Dedifferentiated amniotic fluid mesenchymal stem cell (primary cell): ENCODE data around the gene TSPAN9.

Experiments
- DNase-seq: peaks from one replicate; pipeline ENCODE4 v3.0.0-alpha.2; 2016; ENCODE audit errors: extremely low spot score

The TSPAN9 gene

DNA sequence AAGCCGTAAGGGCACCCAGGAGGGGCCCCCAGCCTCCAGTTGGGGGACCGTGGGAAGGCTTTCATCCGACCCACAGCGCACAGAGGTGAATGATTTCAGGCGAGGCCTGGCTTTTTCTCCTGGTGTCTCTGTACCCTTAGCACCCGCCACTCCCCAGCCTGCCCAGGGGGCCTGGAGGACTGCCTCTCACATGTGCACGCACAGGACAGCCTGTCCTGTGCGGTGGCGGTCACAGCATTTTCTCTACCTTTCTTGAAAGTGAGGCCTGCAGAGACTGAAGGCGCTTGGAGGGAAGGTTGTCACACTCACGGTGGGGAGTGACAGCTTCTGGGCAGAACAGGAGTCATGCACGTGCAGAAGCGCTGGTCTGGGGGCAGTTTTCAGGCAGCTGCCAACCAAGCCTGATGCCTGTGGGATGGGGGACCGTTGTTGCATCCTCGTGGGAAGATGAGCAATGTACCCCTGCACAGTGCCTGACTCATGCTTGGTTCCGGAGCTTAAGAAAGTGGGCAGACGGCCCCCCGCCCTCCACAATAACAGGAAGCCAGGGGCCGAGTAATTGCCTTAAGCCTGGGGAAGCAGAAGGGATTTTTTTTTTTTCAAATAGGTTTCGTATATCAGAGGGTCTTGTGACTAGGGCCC lies 148.1 kb downstream of the TSPAN9 start:
- DNase-seq: no peak

DNA sequence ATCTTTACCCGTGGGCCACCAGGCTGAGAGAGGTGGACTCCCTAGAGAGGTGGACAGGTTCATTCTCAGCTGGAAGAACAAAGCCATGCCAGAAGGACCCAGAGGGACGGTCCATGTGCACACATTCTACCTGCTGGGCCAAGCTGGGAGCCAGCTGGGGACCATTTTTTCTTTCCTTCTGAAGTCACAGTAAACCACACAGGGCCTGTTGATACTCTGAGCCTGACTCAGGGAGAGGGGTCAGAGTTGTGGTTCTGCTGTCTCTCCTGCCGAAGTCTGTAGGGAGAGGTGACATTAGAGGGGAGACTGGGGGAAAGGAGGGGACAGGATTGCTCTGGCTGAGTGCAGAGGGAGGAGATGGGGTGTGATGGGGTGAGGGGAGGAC lies 148.6 kb downstream of the TSPAN9 start:
- no peak for DNase-seq

GRCh38 chr12:3226264-3226663 lies 149.1 kb downstream of the TSPAN9 start:
- DNase-seq: no peak

- no peak for DNase-seq
Measured at GRCh38 chr12:3227076-3227975, 150.1 kb downstream of the TSPAN9 start.

GRCh38 chr12:3228552-3228951 lies 151.4 kb downstream of the TSPAN9 start:
- no peak for DNase-seq

DNA sequence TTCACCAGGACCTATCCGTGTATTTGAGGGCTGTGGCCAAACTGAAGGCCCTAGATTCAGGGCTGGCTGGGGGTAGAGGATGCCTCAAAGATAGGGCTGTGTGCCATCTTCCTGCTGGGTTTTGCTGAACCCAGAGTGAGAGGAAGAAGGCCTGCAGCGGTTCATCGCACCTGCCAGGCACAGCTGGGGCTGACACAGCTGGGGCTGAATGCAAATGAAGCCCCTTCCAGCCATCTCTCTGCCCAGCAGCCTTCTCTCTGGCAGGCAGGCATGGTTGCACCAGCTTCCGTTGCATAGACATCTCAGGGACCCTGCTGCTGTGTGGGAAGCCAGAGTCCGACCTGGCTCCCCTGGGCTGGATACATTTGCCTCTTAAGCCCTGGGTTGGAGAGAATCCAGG lies 152.4 kb downstream of the TSPAN9 start:
- DNase-seq: no peak

DNA sequence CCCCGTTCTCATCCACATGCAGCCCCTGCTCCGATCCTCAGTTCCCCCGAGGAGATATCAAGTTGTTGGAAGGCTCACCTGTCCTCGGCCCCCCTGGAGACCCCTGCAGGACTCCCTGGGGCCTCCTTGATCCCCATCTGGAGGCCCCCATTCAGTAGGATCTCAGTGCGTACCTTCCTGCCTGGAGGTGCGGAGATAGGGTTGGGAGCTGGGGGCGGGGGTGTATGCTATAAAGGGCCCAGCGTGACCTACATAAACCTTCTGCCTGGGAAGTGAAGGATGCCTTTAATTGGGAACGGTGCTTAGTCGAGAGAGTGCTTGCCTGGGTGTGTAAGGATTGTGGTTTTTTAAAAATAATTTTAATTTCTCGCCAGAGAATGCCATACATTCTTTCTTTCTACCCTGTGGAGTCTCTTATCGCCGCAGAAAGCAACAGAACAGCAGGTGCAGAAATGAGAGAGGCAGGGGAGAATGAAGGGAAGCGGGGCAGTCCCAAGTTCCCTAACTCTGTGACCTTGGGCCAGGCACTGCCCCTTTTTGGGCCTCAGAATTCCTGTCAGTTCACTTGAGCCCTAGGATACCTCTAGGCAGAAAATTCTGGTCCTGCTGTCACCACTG lies 153.7 kb downstream of the TSPAN9 start:
- DNase-seq: no peak

GRCh38 chr12:3231399-3231876 lies 154.3 kb downstream of the TSPAN9 start:
- DNase-seq: no peak

DNA sequence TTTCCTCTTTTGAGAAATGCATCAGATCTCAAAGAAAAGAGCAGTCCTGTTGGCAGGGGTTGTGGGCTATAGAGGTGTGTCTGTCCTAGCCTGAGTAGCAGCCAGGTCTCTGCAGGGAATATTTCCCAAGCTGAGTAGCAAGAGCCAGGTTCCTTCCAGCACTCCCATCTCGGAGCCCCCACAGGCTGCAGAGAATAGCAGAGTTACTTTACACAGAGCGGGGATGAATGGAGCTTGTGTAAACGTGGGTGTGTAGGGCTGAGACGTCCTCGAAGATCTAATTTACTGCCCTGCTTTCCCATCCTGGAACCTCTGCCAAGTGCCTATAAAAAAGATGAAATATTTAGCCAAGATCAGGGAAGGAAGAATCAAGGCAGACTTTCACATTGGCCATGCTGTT lies 156.6 kb downstream of the TSPAN9 start:
- no peak for DNase-seq

- no peak for DNase-seq
Measured at GRCh38 chr12:3236345-3237187, 159.4 kb downstream of the TSPAN9 start.

DNA sequence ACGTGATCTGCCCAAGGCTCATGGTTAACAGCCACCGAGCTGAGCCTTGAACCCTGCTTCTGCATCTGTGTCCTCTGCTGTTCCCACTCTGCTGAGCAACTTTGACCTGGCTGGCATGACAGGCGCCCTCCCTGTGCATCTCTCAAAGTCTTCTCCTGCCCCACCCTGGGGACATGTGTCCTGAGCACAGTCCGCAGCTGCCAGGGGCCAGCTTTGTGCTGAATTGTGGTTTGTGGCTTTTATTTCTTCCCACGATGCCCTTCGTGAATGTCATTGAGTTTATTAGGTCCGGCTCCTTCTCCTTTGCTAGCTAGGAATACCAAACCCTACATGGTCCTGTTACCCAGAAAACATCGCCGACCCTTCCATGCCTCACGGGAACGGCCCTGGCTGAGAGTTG lies 161.0 kb downstream of the TSPAN9 start:
- DNase-seq: no peak

- no peak for DNase-seq
Measured at GRCh38 chr12:3241621-3242020, 164.4 kb downstream of the TSPAN9 start.

DNA sequence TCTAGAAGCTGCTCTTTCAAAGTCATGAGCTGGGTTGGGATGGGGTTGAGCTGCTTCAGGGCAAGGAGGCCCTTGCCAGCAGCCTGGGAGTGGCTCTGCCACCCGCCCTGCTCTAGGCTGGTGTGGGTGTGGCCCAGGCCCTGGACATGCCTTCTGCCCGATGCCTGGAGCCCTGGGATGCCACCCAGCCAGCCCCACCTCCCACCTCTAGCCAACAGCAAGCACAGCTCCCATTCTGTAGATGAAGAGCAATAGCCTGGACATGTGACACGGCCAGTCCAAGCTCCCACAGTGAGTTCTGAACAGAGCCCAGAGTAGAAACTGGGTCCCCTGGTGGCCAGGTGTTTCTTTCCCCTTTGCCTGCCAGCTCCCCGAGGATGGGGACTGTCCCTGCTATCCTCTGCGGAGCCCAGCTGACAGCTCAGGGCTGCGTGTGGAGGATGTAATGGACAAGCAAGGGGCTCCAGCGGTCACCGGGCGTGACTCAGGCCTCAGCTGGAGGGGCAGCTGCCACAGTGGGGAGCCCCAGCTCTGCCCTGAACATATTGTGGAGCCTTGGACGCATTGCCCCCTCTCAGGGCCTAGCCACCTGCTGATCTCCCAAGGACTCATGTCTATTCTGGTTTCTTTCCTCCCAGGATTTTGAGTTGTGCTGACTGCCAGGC lies 165.2 kb downstream of the TSPAN9 start:
- no peak for DNase-seq

- no peak for DNase-seq
Measured at GRCh38 chr12:3243376-3244084, 166.4 kb downstream of the TSPAN9 start.

- DNase-seq: no peak
Measured at GRCh38 chr12:3244219-3244750, 167.1 kb downstream of the TSPAN9 start.

- no peak for DNase-seq
Measured at GRCh38 chr12:3246253-3246652, 169.1 kb downstream of the TSPAN9 start.

- no peak for DNase-seq
Measured at GRCh38 chr12:3247077-3247476, 169.9 kb downstream of the TSPAN9 start.

DNA sequence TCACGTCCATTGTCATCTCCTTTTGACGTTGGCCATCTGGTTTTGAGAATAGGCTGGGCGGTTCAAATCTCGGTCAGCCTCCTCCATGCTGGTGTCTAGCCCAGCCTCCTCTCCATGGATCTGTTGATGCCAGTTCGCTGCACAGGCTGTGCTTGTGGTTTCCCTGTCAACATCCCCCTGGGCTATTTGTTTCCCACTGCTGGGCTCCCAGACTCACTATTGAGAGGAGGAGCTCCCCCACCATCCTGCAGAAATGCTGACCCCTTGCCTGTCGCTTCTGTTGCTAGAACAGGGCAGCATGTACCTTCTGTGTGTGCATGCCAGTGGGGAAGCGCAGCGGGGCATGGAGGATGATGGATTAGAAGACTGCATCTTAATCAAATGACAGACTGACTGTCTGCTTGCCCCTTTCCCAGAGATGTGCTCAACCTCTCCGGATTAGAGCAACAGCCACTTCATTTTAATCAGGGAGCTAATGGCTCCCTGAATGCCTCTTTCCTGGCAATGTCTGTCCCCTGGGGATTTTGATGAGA lies 170.5 kb downstream of the TSPAN9 start:
- DNase-seq: no peak

GRCh38 chr12:3249081-3249800 lies 172.1 kb downstream of the TSPAN9 start:
- no peak for DNase-seq
